Coronary artery (tissue), 2 donors: Measurements from ENCODE around the gene ALPK1.
"Not testable (repeated sequence)": the region's sequence is repeated elsewhere in the genome, so short reads cannot be mapped to it uniquely, and the experiment has no call there.

Experiments used
- DNase-seq: peaks from one replicate; pipeline ENCODE4 v3.0.0-alpha.2; 2017; ENCODE audit warnings: low spot score
- H3K27ac ChIP-seq, 2 donors: fragments of 200-600 bp; sonication (generic); one replicate each; pipeline ENCODE4 v1.5.1; 2016 to 2019
- H3K4me3 ChIP-seq: fragments of 200-600 bp; sonication (generic); 2 replicates; pipeline ENCODE4 v1.5.1; 2016; ENCODE audit warnings: mild to moderate bottlenecking, moderate library complexity
- CTCF ChIP-seq: fragments of 200-600 bp; sonication (generic); IDR thresholded peaks from one replicate; pipeline ENCODE4 v1.5.1; 2019; ENCODE audit warnings: antibody characterized with exemption

ALPK1 gene

DNA sequence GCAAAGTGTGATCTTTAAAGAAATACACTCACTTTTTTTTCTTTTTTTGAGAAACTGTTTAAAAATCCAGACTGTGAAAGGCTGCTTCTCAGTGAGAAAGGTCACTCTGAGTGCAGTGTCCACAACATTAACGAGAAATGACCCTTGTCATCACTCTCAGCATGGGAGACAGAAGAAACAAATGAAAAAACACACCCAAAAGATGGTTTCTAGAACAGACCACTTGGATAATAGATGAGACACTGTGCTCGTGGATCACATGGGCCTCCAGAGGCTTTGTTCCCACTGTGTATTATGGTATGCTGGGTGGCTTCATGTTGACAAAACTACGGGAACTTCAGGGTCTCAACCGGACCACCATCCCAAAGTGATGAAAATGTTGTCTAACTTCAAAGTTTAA, 153.9 kb downstream of the ALPK1 start:
- TF ChIP-seq CTCF: no peak
- Histone ChIP-seq H3K27ac (no peak overlapping the region), H3K4me3 (no peak overlapping the region)
- DNase-seq: no peak

- DNase-seq: no peak
- Histone ChIP-seq H3K4me3 (no peak overlapping the region), H3K27ac (no peak overlapping the region)
- no peak for TF ChIP-seq CTCF
Measured at GRCh38 chr4:112451831-112452230, 154.7 kb downstream of the ALPK1 start.

DNA sequence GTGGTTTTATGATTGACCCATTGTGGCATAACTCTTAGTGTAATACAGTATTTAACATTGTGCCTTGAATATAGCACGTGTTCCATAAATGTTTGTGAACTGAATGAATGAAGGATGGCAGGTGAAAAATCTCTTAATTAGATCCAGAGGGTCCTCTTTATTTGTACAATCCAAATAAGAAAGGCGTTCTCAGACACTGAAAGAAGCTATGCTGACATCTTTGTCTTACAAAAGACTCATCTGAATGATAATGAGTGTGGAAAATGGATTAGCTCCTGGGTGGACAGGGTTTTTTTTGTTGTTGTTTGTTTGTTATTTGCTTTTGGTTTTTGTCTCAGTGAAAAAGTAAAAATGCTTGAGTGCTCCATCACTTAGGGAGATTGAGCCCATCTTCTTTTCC, 156.2 kb downstream of the ALPK1 start:
- DNase-seq: no peak
- no peak overlapping the region for H3K27ac ChIP-seq
- TF ChIP-seq CTCF: no peak
- H3K4me3 ChIP-seq: no peak overlapping the region

DNA sequence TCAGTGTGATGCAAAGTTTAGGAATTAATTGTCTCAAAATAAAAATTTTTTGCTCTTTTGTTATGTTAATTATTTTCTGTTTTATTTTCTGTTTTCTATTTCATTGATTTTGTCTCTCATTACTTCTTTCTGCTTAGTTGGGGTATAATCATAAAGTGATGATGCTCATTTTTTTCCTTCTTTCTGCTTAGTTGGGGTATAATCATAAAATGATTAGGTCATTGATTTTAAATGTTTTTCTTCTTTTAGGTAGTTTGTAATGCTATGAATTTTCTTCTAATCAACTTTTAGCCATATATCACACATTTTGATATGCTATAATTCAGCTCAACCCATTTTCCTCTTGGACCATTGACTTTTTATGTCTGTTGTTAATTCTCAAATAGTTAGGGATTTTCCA, 175.1 kb downstream of the ALPK1 start:
- TF ChIP-seq CTCF: no peak
- Histone ChIP-seq H3K27ac (no peak overlapping the region), H3K4me3 (no peak overlapping the region)
- DNase-seq: no peak

- no peak for DNase-seq
- no peak for TF ChIP-seq CTCF
- no peak overlapping the region for H3K4me3 ChIP-seq
- H3K27ac ChIP-seq: no peak overlapping the region
Measured at GRCh38 chr4:112473985-112474384, 176.8 kb downstream of the ALPK1 start.

DNA sequence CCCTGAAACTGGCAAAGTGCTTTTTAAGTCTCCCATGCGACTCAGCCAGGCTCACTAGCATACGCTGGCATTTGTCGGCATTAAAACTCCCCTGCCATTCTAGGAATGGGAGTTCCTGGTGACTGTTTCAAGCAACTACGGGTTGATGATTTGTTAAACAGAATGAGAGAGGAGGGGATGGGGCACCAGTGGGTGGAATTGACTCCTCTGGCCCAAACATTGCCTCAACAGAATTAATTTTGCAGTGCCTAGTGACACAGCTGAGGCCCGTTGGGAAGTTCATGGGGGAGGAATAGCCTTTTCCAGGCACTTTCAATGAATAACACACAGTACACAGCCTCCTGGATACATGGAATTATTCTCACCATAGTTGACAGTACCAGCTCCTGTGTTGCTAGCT, 188.8 kb downstream of the ALPK1 start:
- no peak for DNase-seq
- Histone ChIP-seq H3K4me3 (no peak overlapping the region), H3K27ac (no peak overlapping the region)
- no peak for TF ChIP-seq CTCF

GRCh38 chr4:112490808-112491207, 193.6 kb downstream of the ALPK1 start:
- not testable (repeated sequence) for H3K27ac ChIP-seq

More at GRCh38 chr4:112490808-112491207, 193.6 kb downstream of the ALPK1 start:
- not testable (repeated sequence) for H3K4me3 ChIP-seq, DNase-seq
